Type B pancreatic cell (in vitro differentiated cells): ENCODE measurements around the gene SLC39A13. TPM values are rescaled to one million over a fixed set of nuclear protein-coding genes. Genes with fewer than 3 reads are reported as not detected.

Source experiments
- DNase-seq: peaks from one replicate; pipeline ENCODE4 v3.0.0; 2021; ENCODE audit warnings: mixed read lengths; ENCODE audit not compliant: unreplicated experiment; ENCODE audit errors: extremely low spot score
- H3K27ac Mint-ChIP-seq: 2 replicates; pipeline ENCODE4 v1.8.0; 2021; ENCODE audit warnings: mild to moderate bottlenecking, mixed read lengths
- H3K27me3 Mint-ChIP-seq: 2 replicates; pipeline ENCODE4 v1.8.0; 2021; ENCODE audit warnings: mixed read lengths
- H3K36me3 Mint-ChIP-seq: 2 replicates; pipeline ENCODE4 v1.8.0; 2021; ENCODE audit warnings: mixed read lengths
- H3K4me1 Mint-ChIP-seq: one replicate; pipeline ENCODE4 v1.8.0; 2021; ENCODE audit warnings: mixed read lengths; ENCODE audit not compliant: unreplicated experiment
- H3K4me3 Mint-ChIP-seq: 2 replicates; pipeline ENCODE4 v1.8.0; 2021; ENCODE audit warnings: mild to moderate bottlenecking, mixed read lengths
- H3K9me3 Mint-ChIP-seq: 2 replicates; pipeline ENCODE4 v1.8.0; 2021; ENCODE audit warnings: mixed read lengths
- total RNA-seq: library from RNA; stranded (reverse); gene quantifications from 2 replicates; pipeline ENCODE4 v1.2.1, GENCODE V29; 2021; ENCODE audit warnings: low replicate concordance
- TF ChIP-seq, protein P1 (sequence below): fragments of 200-600 bp; sonication (generic); conservative IDR thresholded peaks from 2 replicates; pipeline ENCODE4 v1.5.0; 2021; ENCODE audit warnings: antibody characterized with exemption, mild to moderate bottlenecking

The SLC39A13 gene
- total RNA-seq, 1 donor from 2014 or later, result 44.8 TPM

DNA sequence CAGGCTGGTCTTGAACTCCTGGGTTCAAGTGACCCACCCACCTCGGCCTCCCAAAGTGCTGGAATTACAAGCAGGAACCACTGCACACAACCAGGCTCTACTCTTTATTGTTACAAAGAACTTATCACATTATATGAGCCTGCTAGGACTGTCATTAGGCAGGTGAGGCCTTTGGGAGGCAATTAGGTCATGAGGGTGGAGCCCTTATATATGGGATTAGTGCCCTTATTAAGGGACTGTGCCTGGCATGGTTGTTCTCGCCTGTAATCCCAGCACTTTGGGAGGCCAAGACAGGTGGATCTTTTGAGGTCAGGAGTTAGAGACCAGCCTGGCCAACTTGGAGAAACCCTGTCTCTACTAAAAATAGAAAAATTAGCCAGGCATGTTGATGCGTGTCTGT, 28.3 kb downstream of the SLC39A13 start:
- TF ChIP-seq, protein P1, sequence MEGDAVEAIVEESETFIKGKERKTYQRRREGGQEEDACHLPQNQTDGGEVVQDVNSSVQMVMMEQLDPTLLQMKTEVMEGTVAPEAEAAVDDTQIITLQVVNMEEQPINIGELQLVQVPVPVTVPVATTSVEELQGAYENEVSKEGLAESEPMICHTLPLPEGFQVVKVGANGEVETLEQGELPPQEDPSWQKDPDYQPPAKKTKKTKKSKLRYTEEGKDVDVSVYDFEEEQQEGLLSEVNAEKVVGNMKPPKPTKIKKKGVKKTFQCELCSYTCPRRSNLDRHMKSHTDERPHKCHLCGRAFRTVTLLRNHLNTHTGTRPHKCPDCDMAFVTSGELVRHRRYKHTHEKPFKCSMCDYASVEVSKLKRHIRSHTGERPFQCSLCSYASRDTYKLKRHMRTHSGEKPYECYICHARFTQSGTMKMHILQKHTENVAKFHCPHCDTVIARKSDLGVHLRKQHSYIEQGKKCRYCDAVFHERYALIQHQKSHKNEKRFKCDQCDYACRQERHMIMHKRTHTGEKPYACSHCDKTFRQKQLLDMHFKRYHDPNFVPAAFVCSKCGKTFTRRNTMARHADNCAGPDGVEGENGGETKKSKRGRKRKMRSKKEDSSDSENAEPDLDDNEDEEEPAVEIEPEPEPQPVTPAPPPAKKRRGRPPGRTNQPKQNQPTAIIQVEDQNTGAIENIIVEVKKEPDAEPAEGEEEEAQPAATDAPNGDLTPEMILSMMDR, result no peak
- no peak for DNase-seq
- Mint-ChIP-seq H3K9me3 (no peaks in the 10 kb centered on the region), H3K4me1 (no peaks in the 10 kb centered on the region), H3K27me3 (no peaks in the 10 kb centered on the region), H3K4me3 (no peak overlapping the region), H3K27ac (no peak overlapping the region), H3K36me3 (no peaks in the 10 kb centered on the region)

DNA sequence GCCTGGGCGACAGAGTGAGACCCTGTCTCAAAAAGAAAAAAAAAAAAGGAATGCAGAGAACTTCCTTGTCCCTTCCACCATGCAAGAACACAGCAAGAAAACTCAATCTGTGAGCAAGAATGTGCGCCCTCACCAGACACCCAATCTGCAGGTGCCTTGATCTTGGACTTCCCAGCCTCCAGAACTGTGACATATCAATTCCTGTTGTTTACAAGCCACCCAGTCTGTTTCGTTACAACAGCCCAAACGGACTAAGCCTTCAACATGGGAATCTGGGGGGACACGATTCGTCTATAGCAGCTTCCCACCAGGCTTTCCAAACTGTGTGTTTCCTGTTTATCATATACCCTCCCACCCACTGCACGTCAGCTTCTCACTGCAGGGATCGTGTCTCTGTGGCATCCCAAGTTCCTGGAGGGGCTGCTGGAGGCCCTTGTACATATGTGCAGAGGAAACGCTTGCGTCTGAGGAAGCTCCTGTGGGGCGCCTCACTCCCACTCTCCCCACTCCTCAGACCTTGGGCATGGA, 28.9 kb downstream of the SLC39A13 start:
- Mint-ChIP-seq H3K4me1 (no peaks in the 10 kb centered on the region), H3K4me3 (no peak overlapping the region), H3K27me3 (no peaks in the 10 kb centered on the region), H3K9me3 (no peaks in the 10 kb centered on the region), H3K27ac (no peak overlapping the region), H3K36me3 (no peaks in the 10 kb centered on the region)
- TF ChIP-seq, protein P1, result no peak
- DNase-seq, result no peak

DNA sequence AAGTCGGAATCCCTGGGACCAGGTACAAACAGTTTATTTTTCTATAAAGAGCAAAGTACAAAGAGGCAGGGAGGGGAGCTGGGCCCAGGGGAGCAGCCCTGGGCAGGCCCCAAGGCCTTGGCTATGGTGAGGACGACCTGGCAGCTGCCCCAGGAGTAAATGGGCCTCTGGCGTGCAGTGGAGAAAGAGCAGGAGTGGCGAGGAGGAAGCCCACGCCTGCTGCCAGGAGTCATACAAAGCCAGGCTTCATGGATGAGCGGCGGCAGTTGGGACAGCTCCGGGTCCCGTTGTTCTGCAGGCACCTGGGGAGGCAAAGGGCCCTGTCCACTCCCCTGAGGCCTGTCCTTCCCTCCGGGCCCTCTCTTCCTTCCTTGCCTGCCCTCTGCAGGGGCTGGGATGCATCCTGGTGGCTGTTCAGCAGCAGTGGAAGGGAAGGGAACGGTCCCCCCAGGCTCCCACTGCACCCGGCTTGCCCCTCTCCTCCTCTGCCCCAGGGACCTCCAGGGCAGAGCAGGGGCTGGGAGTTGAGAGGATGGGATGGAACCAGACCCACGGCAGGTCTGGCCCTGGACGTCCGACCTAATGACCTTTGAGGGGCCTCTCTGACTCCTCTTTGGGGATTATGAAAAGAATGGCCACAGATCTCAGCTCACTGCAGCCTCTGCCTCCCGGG, 29.5 kb downstream of the SLC39A13 start:
- Mint-ChIP-seq H3K4me1 (no peaks in the 10 kb centered on the region), H3K4me3 (no peak overlapping the region), H3K27ac (no peak overlapping the region), H3K27me3 (no peaks in the 10 kb centered on the region), H3K9me3 (no peaks in the 10 kb centered on the region), H3K36me3 (no peaks in the 10 kb centered on the region)
- DNase-seq, result no peak
- TF ChIP-seq, protein P1, result no peak

- DNase-seq, result no peak
- no peak overlapping the region for H3K27ac Mint-ChIP-seq
- no peaks in the 10 kb centered on the region for H3K9me3 Mint-ChIP-seq
- H3K36me3 Mint-ChIP-seq, result no peaks in the 10 kb centered on the region
- H3K27me3 Mint-ChIP-seq, result no peaks in the 10 kb centered on the region
- TF ChIP-seq, protein P1, result no peak
- H3K4me1 Mint-ChIP-seq, result no peaks in the 10 kb centered on the region
- H3K4me3 Mint-ChIP-seq, result no peak overlapping the region
These were observed 30.3 kb downstream of the SLC39A13 start for GRCh38 chr11:47438721-47439120.

DNA sequence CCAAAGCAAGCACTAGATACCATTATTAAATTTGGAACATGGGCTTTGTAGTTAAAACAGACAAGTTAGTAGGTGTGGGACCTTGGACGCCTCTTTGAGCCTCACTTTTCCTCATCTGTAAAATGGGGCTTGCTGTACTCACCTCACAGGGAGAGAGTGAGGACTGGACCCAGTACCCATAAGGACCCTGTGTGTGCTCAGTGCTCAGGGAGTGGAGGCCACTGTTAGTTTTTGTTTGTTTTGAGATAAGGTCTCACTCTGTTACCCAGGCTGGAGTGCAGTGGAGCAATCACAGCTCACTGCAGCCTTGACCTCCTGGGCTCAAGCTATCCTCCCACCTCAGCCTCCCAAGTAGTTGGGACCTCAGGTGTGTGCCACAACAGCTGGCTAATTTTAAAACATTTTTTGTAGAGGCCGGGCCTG, 31.7 kb downstream of the SLC39A13 start:
- no peak for DNase-seq
- Mint-ChIP-seq H3K9me3 (no peaks in the 10 kb centered on the region), H3K27me3 (no peaks in the 10 kb centered on the region), H3K36me3 (no peaks in the 10 kb centered on the region), H3K27ac (no peak overlapping the region), H3K4me1 (no peaks in the 10 kb centered on the region), H3K4me3 (no peak overlapping the region)
- TF ChIP-seq, protein P1, result no peak
